Daoy (cell line): ENCODE data around the gene C18orf32. TPM values are rescaled to one million over a fixed set of nuclear protein-coding genes. Genes with fewer than 3 reads are reported as not detected.
A peak's percentile ranks its signal among the peaks of the same experiment; 100 is the strongest.
"Not testable (repeated sequence)": the region's sequence is repeated elsewhere in the genome, so short reads cannot be mapped to it uniquely, and the experiment has no call there.

Source experiments
- DNase-seq: peaks from one replicate; pipeline ENCODE4 v3.0.0-alpha.2; 2015; ENCODE audit warnings: low read depth
- total RNA-seq: library from RNA; depleted of rRNA; stranded (reverse); fragments of >200 nt; shearing (Covaris generic); gene quantifications from 2 replicates; pipeline ENCODE4 v1.2.3, GENCODE V29; 2014

Gene C18orf32
- total RNA-seq, 1 experiment from 2014 or later: 36.1 TPM

GRCh38 chr18:49500201-49500921 is 13.3 kb upstream of the C18orf32 start:
- DNase-seq: no peak

DNA sequence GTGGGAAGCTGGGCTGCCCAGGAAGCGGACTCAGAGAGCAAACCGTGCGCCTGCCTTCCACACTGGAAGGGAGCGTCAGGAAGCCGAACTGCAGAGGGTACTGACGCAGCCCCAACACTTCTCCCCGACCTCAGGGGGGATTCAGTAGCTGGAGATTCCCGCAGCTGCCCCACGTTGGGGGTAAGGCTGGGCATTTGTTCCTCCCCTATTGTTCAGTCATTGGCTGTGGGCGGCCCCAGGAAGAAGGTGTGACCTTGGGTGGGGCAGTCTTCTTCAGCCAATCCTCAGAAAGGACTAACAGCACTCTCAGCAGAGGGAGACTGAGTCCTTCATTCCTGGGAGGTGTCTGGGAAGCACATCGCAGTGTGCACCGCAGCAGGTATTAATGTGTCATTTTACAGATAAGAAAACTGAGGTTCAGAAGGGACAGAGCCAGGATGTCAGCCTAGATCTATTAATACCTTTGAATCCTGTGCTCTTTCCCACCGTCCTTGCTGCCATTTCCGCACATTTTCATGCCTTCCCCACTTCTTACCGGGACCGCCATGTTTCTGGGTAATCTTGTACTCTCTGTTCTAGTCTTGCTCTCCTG is 12.1 kb upstream of the C18orf32 start:
- DNase-seq: no peak

GRCh38 chr18:49495480-49495879 is 8.4 kb upstream of the C18orf32 start:
- DNase-seq: no peak

DNA sequence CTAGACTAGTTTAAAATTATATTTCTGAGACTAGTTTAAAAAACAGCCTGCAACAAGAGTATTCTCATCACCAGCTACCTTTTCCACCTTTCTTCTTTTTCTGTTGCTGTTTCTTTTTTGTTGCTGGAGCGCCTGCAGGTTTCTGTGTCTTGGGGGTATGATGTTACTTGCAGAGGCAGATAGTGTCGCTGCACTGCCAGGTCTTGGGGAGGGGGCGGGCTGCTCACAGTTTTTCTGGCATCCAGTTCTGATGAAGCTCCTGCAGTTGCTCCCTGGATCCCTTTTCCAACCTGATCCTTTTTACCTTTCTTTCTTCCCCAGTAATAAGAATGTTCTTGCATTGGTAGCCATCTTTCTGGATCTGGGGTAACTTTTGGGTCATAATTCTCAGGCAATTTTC is 8.0 kb upstream of the C18orf32 start:
- no peak for DNase-seq

DNA sequence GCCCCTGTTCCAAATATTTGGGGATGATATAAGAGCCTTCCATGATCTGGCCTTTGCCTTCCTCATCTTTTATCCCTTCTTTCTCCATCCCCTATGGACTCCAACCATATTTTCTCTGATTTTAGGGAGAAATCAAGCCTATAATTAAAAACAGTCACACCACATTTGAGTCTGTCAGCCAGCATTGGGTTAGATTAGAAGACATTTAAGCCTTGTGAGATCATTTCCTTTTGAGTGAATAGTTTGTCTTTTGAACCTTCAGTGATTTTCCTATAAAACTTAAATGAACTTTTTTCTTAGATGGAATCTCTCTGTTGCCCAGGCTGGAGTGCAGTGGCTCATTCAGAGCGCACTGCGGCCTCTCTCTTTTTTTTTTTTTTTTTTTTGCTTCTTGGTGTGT is 7.6 kb upstream of the C18orf32 start:
- no peak for DNase-seq

DNA sequence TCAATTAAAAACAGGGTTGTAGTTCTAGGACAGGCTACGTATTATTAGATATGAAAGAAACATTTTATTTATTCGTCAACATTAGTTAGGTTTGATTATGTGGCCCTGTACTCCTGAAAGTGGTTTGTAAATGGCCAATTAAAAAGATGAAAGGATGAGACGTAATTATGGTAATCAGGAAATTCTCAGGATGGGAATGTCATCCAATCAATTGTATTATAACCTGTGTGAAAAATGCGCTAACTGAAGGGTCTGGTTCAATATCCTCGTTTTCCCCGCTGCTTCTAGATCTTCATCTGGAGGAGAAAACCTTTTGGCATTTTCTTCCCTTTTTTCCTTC is 5.6 kb upstream of the C18orf32 start:
- DNase-seq: no peak

GRCh38 chr18:49491857-49492693 is 5.0 kb upstream of the C18orf32 start, which contains the start of gene RPL17:
Gene RPL17 (minus strand): TSS chr18:49492465.
- peak; percentile 94 for DNase-seq

GRCh38 chr18:49491534-49491856 is 4.5 kb upstream of the C18orf32 start:
- DNase-seq: no peak

DNA sequence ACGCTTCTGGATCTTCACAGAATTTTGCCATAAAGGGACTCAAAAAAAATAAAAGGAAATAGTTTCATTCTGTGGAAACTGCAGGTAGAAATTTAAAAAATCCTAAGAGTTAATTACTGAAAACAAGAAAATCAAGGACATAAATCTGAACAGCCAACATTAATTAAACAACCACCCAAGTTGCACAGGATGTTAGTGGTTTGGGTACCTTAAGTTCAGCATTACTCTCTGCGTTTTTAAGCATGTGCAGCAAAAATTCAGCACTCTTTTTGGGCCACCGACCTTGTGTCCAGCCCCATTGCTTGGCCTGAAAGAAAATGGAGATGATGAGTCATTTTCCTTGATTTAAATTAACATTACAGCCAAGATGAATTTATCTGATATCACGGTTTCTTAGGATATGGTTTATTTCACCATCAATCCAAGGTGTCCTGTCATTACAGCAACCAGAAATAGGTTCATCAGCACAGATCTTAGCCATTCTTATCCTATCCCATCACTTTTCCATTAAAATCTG is 3.3 kb upstream of the C18orf32 start:
- no peak for DNase-seq

- no peak for DNase-seq
These were observed 777 bp upstream of the C18orf32 start for GRCh38 chr18:49487711-49488310.

- no peak for DNase-seq
These were observed 455 bp downstream of the C18orf32 start for GRCh38 chr18:49486606-49486952.

- no peak for DNase-seq
These were observed 900 bp downstream of the C18orf32 start for GRCh38 chr18:49486134-49486533.

DNA sequence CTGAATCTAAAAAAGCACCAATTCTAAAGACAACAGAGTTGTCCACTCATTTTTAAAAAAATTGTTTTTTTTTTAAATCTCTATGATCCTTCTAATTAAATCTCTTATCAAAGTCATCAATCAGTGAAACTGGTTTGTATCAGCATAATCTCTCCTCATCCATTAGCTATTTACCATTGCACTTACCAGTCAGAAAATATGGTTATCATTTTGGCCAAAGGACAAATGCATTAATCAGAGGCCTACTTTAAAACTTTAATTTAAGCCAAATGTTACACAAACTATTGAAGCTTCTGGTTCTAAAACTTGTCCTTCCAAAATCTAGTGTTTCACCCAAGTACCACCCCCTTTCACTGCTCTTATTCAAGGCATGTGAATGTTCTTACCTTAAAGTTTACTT is 3.8 kb downstream of the C18orf32 start:
- DNase-seq: no peak

- no peak for DNase-seq
These were observed 5.1 kb downstream of the C18orf32 start for GRCh38 chr18:49481907-49482306.

DNA sequence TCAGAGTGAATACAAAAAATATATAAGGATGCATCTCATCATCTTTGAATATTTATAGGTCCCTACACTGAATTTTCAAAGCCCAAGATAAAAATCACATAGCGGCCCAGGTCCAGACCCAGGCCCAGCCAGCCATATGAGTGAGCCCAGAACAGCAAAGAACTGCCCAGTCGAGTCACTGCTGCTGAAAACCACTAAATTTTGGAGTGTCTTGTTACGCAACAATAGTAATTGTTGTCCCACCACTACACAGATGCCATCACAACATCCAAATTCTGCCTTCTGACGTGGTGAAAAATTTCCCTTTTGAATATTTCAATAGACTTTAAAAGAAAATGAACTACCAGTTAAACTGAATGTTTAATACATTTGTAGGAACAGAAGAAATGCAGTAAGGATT is 5.7 kb downstream of the C18orf32 start:
- no peak for DNase-seq

- no peak for DNase-seq
These were observed 7.5 kb downstream of the C18orf32 start for GRCh38 chr18:49479381-49480137.

DNA sequence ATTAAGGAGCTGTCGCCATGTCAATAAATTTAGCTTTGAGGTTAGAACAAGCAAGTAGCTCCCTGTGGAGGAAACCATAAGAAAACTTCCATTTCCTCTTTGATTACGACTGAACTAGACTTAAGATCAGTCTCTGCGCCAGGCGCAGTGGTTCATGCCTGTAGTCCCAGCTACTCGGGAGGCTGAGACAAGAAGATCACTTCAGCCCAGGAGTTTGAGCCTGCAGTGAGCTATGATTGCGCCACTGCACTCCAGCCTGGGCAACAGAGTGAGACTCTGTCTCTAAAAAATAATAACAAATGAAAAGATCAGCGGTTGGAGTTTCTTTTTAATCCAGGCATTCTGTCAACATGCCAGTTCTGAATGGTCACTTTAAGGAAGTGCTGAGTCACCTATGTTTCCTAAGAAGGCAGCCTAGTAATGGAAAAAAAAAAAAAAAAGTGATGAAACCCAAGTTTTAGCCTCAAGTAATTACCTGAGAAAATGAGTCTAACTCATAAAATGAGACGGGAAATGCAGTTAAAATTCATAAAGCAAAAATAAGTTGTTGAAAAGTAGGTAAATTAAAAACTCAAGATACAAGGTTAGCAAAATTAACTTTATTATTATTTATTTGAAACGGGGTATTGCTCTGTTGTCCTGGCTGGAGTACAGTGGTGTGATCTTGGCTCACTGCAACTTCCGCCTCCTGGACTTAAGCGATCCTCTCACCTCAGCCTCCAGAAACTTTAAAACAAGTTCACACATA is 10.2 kb downstream of the C18orf32 start:
- peak; percentile 49 for DNase-seq

DNA sequence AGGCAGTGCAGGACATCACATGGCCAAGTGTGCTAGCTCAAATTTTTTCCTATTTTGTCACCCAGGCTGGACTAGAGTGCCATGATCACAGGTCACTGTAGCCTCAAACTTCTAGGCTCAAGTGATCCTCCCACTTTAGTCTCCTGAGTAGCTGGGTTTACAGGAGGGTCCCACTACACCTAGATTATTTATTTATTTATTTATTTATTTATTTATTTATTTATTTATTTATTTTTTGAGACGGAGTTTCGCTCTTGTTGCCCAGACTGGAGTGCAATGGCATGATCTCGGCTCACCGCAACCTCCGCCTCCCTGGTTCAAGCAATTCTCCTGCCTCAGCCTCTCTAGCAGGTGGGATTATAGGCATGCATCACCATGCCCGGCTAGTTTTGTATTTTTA is 12.1 kb downstream of the C18orf32 start:
- not testable (repeated sequence) for DNase-seq

GRCh38 chr18:49473721-49474120 is 13.3 kb downstream of the C18orf32 start:
- no peak for DNase-seq

DNA sequence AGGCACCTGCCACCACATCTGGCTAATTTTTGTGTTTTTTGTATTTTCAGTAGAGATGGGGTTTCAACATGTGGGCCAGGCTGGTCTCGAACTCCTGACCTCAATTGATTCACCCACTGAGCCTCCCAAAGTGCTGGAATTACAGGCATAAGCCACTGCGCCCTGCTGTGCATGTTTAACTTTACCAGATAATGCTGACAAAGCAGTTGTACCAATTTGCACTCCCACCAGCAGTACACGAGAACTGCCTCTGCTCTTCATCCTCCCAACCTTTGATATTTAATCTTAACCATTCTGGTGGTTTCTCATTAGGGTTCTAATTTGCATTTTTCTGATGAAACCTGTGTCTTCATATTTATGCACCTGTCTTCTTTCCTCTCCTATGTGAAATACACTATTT is 14.6 kb downstream of the C18orf32 start:
- no peak for DNase-seq

DNA sequence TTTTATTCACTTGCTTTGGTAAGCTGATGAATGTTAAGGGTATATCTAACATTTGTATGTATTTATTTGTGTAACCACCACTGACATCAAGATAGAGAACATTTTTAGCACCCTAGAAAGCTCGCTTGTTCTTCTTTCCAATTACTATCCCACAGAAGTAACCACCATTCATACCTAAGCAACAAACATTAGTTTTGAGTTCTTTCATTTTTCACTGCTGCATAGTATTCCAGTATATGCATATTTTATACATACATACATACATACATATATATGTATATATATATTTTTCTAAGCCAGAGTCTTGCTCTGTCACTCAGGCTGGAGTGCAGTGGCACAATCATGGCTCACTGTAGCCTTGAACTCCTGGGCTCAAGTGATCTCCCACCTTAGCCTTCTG is 15.5 kb downstream of the C18orf32 start:
- DNase-seq: no peak
